ENCODE measurements around the gene CHSY1. TPM values are rescaled to one million over a fixed set of nuclear protein-coding genes. Genes with fewer than 3 reads are reported as not detected.

The CHSY1 gene
- total RNA-seq, 1 donor from 2014 or later: 38.2 TPM

GRCh38 chr15:101189409-101190091, 62.3 kb downstream of the CHSY1 start:
- no peak overlapping the region for H3K27ac Mint-ChIP-seq (ENCODE audit: unreplicated experiment)

DNA sequence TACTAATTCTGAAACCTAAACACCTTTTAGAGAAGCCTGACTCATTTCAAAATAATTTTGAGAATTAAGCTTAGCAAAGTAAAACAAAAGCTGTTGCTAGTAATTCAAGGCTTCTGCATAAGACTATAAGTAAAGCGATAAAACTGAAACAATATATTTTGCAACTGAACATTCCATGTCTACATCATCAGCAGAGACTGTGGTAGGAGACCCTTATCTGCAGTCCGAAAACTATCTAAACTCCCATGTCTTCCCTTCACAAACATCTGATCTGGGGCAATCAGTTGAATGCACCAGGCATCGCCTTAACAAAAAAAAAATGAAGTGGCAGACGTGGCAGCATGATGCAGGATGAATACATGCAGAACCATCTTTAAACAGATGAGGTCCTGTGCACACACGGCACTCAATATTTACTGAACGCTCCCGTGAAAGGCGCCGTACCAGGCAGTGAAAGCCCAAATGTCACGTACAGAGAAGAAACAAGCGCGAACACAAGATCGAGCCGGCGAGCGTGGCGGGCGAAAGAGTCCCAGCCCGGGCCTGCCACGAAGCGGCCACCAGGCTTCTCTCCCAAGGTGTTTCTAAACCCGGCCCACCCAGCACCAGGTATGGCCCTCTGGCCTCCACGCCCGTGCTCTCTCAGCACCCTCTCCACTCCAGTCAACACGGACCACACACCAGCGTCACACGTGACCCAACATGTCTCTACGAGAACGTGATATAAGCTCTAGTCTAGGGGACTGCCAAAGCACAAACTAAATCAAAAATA, 63.0 kb downstream of the CHSY1 start:
- TF ChIP-seq, protein P1, sequence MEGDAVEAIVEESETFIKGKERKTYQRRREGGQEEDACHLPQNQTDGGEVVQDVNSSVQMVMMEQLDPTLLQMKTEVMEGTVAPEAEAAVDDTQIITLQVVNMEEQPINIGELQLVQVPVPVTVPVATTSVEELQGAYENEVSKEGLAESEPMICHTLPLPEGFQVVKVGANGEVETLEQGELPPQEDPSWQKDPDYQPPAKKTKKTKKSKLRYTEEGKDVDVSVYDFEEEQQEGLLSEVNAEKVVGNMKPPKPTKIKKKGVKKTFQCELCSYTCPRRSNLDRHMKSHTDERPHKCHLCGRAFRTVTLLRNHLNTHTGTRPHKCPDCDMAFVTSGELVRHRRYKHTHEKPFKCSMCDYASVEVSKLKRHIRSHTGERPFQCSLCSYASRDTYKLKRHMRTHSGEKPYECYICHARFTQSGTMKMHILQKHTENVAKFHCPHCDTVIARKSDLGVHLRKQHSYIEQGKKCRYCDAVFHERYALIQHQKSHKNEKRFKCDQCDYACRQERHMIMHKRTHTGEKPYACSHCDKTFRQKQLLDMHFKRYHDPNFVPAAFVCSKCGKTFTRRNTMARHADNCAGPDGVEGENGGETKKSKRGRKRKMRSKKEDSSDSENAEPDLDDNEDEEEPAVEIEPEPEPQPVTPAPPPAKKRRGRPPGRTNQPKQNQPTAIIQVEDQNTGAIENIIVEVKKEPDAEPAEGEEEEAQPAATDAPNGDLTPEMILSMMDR (IDR thresholded peaks at IDR 0.05; ENCODE audit: partially characterized antibody, unreplicated experiment): no peak
- H3K4me1 Mint-ChIP-seq (ENCODE audit: low read depth, unreplicated experiment): peaks cover 54% of the 10 kb centered on the region
- H3K4me3 Mint-ChIP-seq (ENCODE audit: unreplicated experiment): no peak overlapping the region
- no peak for DNase-seq
- H3K27me3 Mint-ChIP-seq (ENCODE audit: unreplicated experiment): peaks cover 3% of the 10 kb centered on the region
- H3K9me3 Mint-ChIP-seq (ENCODE audit: unreplicated experiment): peaks cover 5% of the 10 kb centered on the region
- no peaks in the 10 kb centered on the region for H3K36me3 Mint-ChIP-seq (ENCODE audit: unreplicated experiment)
- no peak overlapping the region for H3K27ac Mint-ChIP-seq (ENCODE audit: unreplicated experiment)

More at GRCh38 chr15:101189409-101190091, 62.3 kb downstream of the CHSY1 start:
- H3K27me3 Mint-ChIP-seq (ENCODE audit: unreplicated experiment): peaks cover 3% of the 10 kb centered on the region
- peaks cover 60% of the 10 kb centered on the region for H3K4me1 Mint-ChIP-seq (ENCODE audit: low read depth, unreplicated experiment)
- TF ChIP-seq, protein P1 (IDR thresholded peaks at IDR 0.05; ENCODE audit: partially characterized antibody, unreplicated experiment): no peak
- H3K36me3 Mint-ChIP-seq (ENCODE audit: unreplicated experiment): no peaks in the 10 kb centered on the region
- no peak for DNase-seq
- no peak overlapping the region for H3K4me3 Mint-ChIP-seq (ENCODE audit: unreplicated experiment)
- peaks cover 5% of the 10 kb centered on the region for H3K9me3 Mint-ChIP-seq (ENCODE audit: unreplicated experiment)

- Mint-ChIP-seq H3K27me3 (ENCODE audit: unreplicated experiment) (no peaks in the 10 kb centered on the region), H3K36me3 (ENCODE audit: unreplicated experiment) (no peaks in the 10 kb centered on the region), H3K9me3 (ENCODE audit: unreplicated experiment) (peaks cover 4% of the 10 kb centered on the region), H3K27ac (ENCODE audit: unreplicated experiment) (no peak overlapping the region), H3K4me1 (ENCODE audit: low read depth, unreplicated experiment) (peaks cover 54% of the 10 kb centered on the region), H3K4me3 (ENCODE audit: unreplicated experiment) (no peak overlapping the region)
- DNase-seq: no peak
- TF ChIP-seq, protein P1 (IDR thresholded peaks at IDR 0.05; ENCODE audit: partially characterized antibody, unreplicated experiment): no peak
Measured at GRCh38 chr15:101187820-101188636, 63.8 kb downstream of the CHSY1 start.

DNA sequence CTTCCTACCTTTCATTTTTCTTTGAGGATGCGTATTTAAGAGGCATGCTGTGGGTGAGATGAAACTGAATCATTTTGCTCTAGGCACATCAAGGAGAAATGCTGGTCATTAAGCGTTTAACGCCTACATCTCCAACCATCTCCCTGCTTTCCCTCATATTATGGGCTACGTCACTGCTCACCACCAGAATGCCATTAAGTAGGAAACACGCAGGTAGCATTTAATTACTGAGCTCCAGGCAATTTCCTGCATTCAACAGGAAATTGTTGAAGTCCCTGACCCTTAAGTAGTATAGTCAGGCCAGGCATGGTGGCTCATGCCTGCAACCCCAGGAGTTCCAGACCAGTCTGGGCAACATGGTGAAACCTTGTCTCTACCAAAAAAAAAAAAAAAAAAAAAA, 66.1 kb downstream of the CHSY1 start:
- H3K4me1 Mint-ChIP-seq (ENCODE audit: low read depth, unreplicated experiment): peaks cover 41% of the 10 kb centered on the region
- no peaks in the 10 kb centered on the region for H3K27me3 Mint-ChIP-seq (ENCODE audit: unreplicated experiment)
- no peak overlapping the region for H3K27ac Mint-ChIP-seq (ENCODE audit: unreplicated experiment)
- no peak overlapping the region for H3K4me3 Mint-ChIP-seq (ENCODE audit: unreplicated experiment)
- H3K36me3 Mint-ChIP-seq (ENCODE audit: unreplicated experiment): no peaks in the 10 kb centered on the region
- TF ChIP-seq, protein P1 (IDR thresholded peaks at IDR 0.05; ENCODE audit: partially characterized antibody, unreplicated experiment): no peak
- no peak for DNase-seq
- H3K9me3 Mint-ChIP-seq (ENCODE audit: unreplicated experiment): no peaks in the 10 kb centered on the region

Measured in glutamatergic neuron (in vitro differentiated cells).